OCI-LY1 (cell line): ENCODE results near the gene BSG.

Experiments used
- CTCF ChIP-seq: fragments of 200-600 bp; sonication (generic), shearing (Covaris generic); IDR thresholded peaks from 2 replicates; pipeline ENCODE4 v1.5.1; 2017; ENCODE audit warnings: mild to moderate bottlenecking, antibody characterized with exemption, low read length, moderate library complexity, mixed read lengths
- EZH2 ChIP-seq: fragments of 200-600 bp; sonication (generic), shearing (Covaris generic); IDR thresholded peaks from 2 replicates; pipeline ENCODE4 v1.8.0; 2017; ENCODE audit warnings: borderline replicate concordance, mixed run types, mild to moderate bottlenecking, antibody characterized with exemption, low read length, moderate library complexity, mixed read lengths

GRCh38 chr19:582497-583197, 10.3 kb downstream of the BSG start:
- TF ChIP-seq CTCF, result no peak
- no peak for TF ChIP-seq EZH2
